Suprapubic skin (tissue), 3 donors: ENCODE data around the gene VPS41.

ENCODE experiments used
- POLR2A ChIP-seq, 2 donors: fragments of 450-650 bp; IDR thresholded peaks; one replicate each; pipeline ENCODE4 v1.6.1; 2017; ENCODE audit warnings: antibody characterized with exemption in 2 of 2, mild to moderate bottlenecking in 2 of 2, moderate library complexity in 2 of 2
- TF ChIP-seq, protein P1 (sequence below), 2 donors: fragments of 200-600 bp in 1 of 2; fragments of 450-650 bp in 1 of 2; sonication (generic) in 1 of 2; IDR thresholded peaks; one replicate each; pipeline ENCODE4 v1.5.1; 2016 to 2019; ENCODE audit warnings: antibody characterized with exemption in 2 of 2, mild to moderate bottlenecking in 1 of 2, moderate library complexity in 1 of 2

DNA sequence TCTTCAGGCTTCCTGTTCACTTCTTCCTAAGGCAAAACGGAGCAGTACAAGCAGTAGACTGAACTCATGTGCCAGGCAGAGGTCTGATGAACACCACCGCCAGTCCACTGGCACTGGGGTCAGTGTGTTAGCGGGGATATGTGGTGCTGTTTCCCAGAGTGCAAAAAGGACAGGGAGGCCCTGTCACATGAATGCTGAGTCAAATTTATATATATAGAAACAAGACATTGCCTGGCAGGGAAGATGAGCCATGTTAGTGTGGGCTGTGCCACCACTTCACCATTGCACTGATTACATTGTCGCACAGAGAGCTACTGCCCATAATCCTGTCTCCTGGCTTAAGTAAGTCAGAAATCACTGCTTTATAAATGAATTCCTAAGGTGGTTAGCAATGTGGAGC, 155.6 kb downstream of the VPS41 start:
- TF ChIP-seq POLR2A (IDR thresholded peaks at IDR 0.05), result no peak
- TF ChIP-seq, protein P1, sequence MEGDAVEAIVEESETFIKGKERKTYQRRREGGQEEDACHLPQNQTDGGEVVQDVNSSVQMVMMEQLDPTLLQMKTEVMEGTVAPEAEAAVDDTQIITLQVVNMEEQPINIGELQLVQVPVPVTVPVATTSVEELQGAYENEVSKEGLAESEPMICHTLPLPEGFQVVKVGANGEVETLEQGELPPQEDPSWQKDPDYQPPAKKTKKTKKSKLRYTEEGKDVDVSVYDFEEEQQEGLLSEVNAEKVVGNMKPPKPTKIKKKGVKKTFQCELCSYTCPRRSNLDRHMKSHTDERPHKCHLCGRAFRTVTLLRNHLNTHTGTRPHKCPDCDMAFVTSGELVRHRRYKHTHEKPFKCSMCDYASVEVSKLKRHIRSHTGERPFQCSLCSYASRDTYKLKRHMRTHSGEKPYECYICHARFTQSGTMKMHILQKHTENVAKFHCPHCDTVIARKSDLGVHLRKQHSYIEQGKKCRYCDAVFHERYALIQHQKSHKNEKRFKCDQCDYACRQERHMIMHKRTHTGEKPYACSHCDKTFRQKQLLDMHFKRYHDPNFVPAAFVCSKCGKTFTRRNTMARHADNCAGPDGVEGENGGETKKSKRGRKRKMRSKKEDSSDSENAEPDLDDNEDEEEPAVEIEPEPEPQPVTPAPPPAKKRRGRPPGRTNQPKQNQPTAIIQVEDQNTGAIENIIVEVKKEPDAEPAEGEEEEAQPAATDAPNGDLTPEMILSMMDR (IDR thresholded peaks at IDR 0.05), result no peak
